Common myeloid progenitor, CD34-positive (primary cell): Measurements from ENCODE around the gene P3H2.

Experiments used
- CTCF ChIA-PET: fragments of 350-600 bp; sonication (Branson Sonifier 250); formaldehyde crosslinking; loops from one replicate; lab custom pipeline; 2021; ENCODE audit warnings: antibody characterized with exemption; lab: Charles Lee
- POLR2A ChIA-PET: fragments of 350-600 bp; sonication (Branson Sonifier 250); formaldehyde crosslinking; loops from one replicate; lab custom pipeline; 2021; ENCODE audit warnings: antibody characterized with exemption; lab: Charles Lee
- DNase-seq, 3 donors: peaks; one replicate each; pipeline versions ENCODE4 v3.0.0 to v3.0.0-alpha.2; 2013
- H3K27ac ChIP-seq, 2 experiments: 1 replicate in 1 of 2; 2 replicates in 1 of 2; pipeline ENCODE4 v1.7.0; 2013; ENCODE audit warnings: inconsistent platforms in 2 of 2, low read length in 2 of 2, mild to moderate bottlenecking in 2 of 2, low read depth in 1 of 2, moderate library complexity in 1 of 2; ENCODE audit not compliant: severe bottlenecking in 2 of 2, insufficient read depth in 1 of 2, poor library complexity in 1 of 2
- H3K27me3 ChIP-seq, 5 experiments: replicated peaks in 2 of 5; 1 replicate in 3 of 5; 2 replicates in 2 of 5; pipeline versions ENCODE4 v1.6.1 to v1.7.0; 2013; ENCODE audit warnings: low read length in 4 of 5, mild to moderate bottlenecking in 2 of 5, moderate library complexity in 2 of 5, inconsistent platforms in 1 of 5; ENCODE audit not compliant: insufficient read depth in 5 of 5, control insufficient read depth in 4 of 5
- H3K36me3 ChIP-seq, 4 experiments: 1 replicate in 2 of 4; 2 replicates in 2 of 4; pipeline versions ENCODE4 v1.6.1 to v1.7.0; 2013; ENCODE audit warnings: low read length in 3 of 4, control low read depth in 1 of 4, mild to moderate bottlenecking in 1 of 4; ENCODE audit not compliant: control insufficient read depth in 4 of 4, insufficient read depth in 4 of 4
- H3K4me1 ChIP-seq, 4 experiments: 1 replicate in 3 of 4; 2 replicates in 1 of 4; pipeline versions ENCODE4 v1.6.1 to v1.7.1; 2013; ENCODE audit warnings: low read length in 3 of 4, mild to moderate bottlenecking in 3 of 4, control low read depth in 1 of 4, inconsistent platforms in 1 of 4, moderate library complexity in 1 of 4; ENCODE audit not compliant: control insufficient read depth in 4 of 4, insufficient read depth in 4 of 4; ENCODE audit errors: control extremely low read depth in 1 of 4
- H3K4me3 ChIP-seq, 7 experiments: 1 replicate in 4 of 7; 2 replicates in 3 of 7; pipeline versions ENCODE4 v1.5.1 to v1.7.0; 2013; ENCODE audit warnings: mild to moderate bottlenecking in 7 of 7, low read length in 6 of 7, moderate library complexity in 6 of 7, inconsistent platforms in 2 of 7, low read depth in 2 of 7, control low read depth in 1 of 7; ENCODE audit not compliant: insufficient read depth in 4 of 7, control insufficient read depth in 1 of 7; ENCODE audit errors: extremely low read depth in 1 of 7
- H3K9me3 ChIP-seq, 5 experiments: 1 replicate in 4 of 5; 2 replicates in 1 of 5; pipeline versions ENCODE4 v1.6.1 to v1.7.1; 2013; ENCODE audit warnings: low read length in 4 of 5, mild to moderate bottlenecking in 2 of 5, inconsistent platforms in 1 of 5, low read depth in 1 of 5, moderate library complexity in 1 of 5; ENCODE audit not compliant: control insufficient read depth in 4 of 5, insufficient read depth in 2 of 5; ENCODE audit errors: control extremely low read depth in 1 of 5
- WGBS: methylation state at CpG from one replicate; pipeline ENCODE4 v1.1.5; 2013; ENCODE audit not compliant: insufficient coverage; 5-methylcytosine and 5-hydroxymethylcytosine counted together

The P3H2 gene

GRCh38 chr3:190105876-190106275 is 14.8 kb downstream of the P3H2 start:
- no peaks in the 10 kb centered on the region for H3K9me3 ChIP-seq
- H3K4me3 ChIP-seq, result no peak overlapping the region
- no peak overlapping the region for H3K27ac ChIP-seq
- WGBS, result no CpG with 5 or more reads among the region's 1 CpG
- H3K27me3 ChIP-seq, result no peaks in the 10 kb centered on the region
- ChIA-PET CTCF (no interaction called here), POLR2A (no interaction called here)
- H3K4me1 ChIP-seq, result peaks cover 4 to 10% (median 7%) of the 10 kb centered on the region in 4 experiments
- no peak for DNase-seq
- H3K36me3 ChIP-seq, result no peaks in the 10 kb centered on the region

- Histone ChIP-seq H3K4me1 (peaks cover 4 to 12% (median 9%) of the 10 kb centered on the region in 4 experiments), H3K36me3 (no peaks in the 10 kb centered on the region), H3K27me3 (no peaks in the 10 kb centered on the region), H3K27ac (peak overlapping the region in 1 of 2 experiments; percentile 51), H3K4me3 (peak overlapping the region in 5 of 7 experiments; percentile 23 to 64 (median 33)), H3K9me3 (no peaks in the 10 kb centered on the region)
- CTCF ChIA-PET, result interaction anchor here (1.6 to 1.7 kb wide), 2 partner anchors 11 to 30 kb away, joined by 3 to 6 read pairs; no protein-coding TSS in a partner anchor
- WGBS, result 14% methylated on average over 3 of the region's 8 CpGs
- POLR2A ChIA-PET, result interaction anchor here (0.6 kb wide), 1 partner anchor 67 kb away, joined by 3 read pairs; no protein-coding TSS in a partner anchor
- DNase-seq, result peak; percentile 46 to 82 (median 75)
Measured at GRCh38 chr3:190101320-190102011, 19.2 kb downstream of the P3H2 start.

GRCh38 chr3:190099099-190099498 is 21.6 kb downstream of the P3H2 start:
- no peak overlapping the region for H3K27ac ChIP-seq
- ChIA-PET POLR2A (no interaction called here), CTCF (interaction anchor here (1.2 to 1.5 kb wide), 2 partner anchors 14 to 21 kb away, joined by 3 read pairs; partner anchors contain the start of gene P3H2)
- WGBS, result no CpG with 5 or more reads among the region's 6 CpGs
- no peaks in the 10 kb centered on the region for H3K36me3 ChIP-seq
- no peaks in the 10 kb centered on the region for H3K9me3 ChIP-seq
- H3K4me1 ChIP-seq, result peaks cover 4 to 12% (median 9%) of the 10 kb centered on the region in 4 experiments
- no peaks in the 10 kb centered on the region for H3K27me3 ChIP-seq
- no peak for DNase-seq
- no peak overlapping the region for H3K4me3 ChIP-seq

GRCh38 chr3:190097617-190098016 is 23.1 kb downstream of the P3H2 start:
- no peaks in the 10 kb centered on the region for H3K9me3 ChIP-seq
- H3K4me3 ChIP-seq, result no peak overlapping the region
- no peak overlapping the region for H3K27ac ChIP-seq
- ChIA-PET CTCF (interaction anchor here (1.5 kb wide), 1 partner anchor 23 kb away, joined by 3 read pairs; the partner anchor contains the start of gene P3H2), POLR2A (no interaction called here)
- WGBS, result 100% methylated on average over 1 of the region's 3 CpGs
- no peaks in the 10 kb centered on the region for H3K27me3 ChIP-seq
- DNase-seq, result no peak
- peaks cover 4 to 15% (median 10%) of the 10 kb centered on the region in 4 experiments for H3K4me1 ChIP-seq
- H3K36me3 ChIP-seq, result no peaks in the 10 kb centered on the region

- CTCF ChIA-PET, result no interaction called here
- no peak for DNase-seq
- H3K4me1 ChIP-seq, result peaks cover 6 to 21% (median 13%) of the 10 kb centered on the region in 4 experiments
- no peaks in the 10 kb centered on the region for H3K36me3 ChIP-seq
- POLR2A ChIA-PET, result no interaction called here
- H3K27ac ChIP-seq, result no peak overlapping the region
- no peaks in the 10 kb centered on the region for H3K27me3 ChIP-seq
- no peak overlapping the region for H3K4me3 ChIP-seq
- no peaks in the 10 kb centered on the region for H3K9me3 ChIP-seq
- 100% methylated on average over 2 of the region's 4 CpGs for WGBS
Measured at GRCh38 chr3:190097025-190097424, 23.7 kb downstream of the P3H2 start.

GRCh38 chr3:190096345-190096744 is 24.4 kb downstream of the P3H2 start:
- no peaks in the 10 kb centered on the region for H3K9me3 ChIP-seq
- H3K27ac ChIP-seq, result no peak overlapping the region
- no peaks in the 10 kb centered on the region for H3K27me3 ChIP-seq
- CTCF ChIA-PET, result no interaction called here
- H3K36me3 ChIP-seq, result no peaks in the 10 kb centered on the region
- H3K4me1 ChIP-seq, result peaks cover 3 to 20% (median 11%) of the 10 kb centered on the region in 4 experiments
- no peak for DNase-seq
- 100% methylated on average over 3 of the region's 4 CpGs for WGBS
- POLR2A ChIA-PET, result no interaction called here
- no peak overlapping the region for H3K4me3 ChIP-seq

GRCh38 chr3:190094160-190094718 is 26.5 kb downstream of the P3H2 start:
- no peaks in the 10 kb centered on the region for H3K27me3 ChIP-seq
- H3K27ac ChIP-seq, result no peak overlapping the region
- ChIA-PET POLR2A (no interaction called here), CTCF (interaction anchor here (1.0 to 1.2 kb wide), 2 partner anchors 10 to 74 kb away, joined by 3 read pairs; no protein-coding TSS in a partner anchor)
- 100% methylated on average over 1 of the region's 1 CpG for WGBS
- H3K4me3 ChIP-seq, result no peak overlapping the region
- DNase-seq, result peak in 1 of 3 donors; percentile 19
- peaks cover 0 to 13% (median 7%) of the 10 kb centered on the region in 4 experiments for H3K4me1 ChIP-seq
- H3K36me3 ChIP-seq, result no peaks in the 10 kb centered on the region
- H3K9me3 ChIP-seq, result no peaks in the 10 kb centered on the region
